Central memory CD4-positive, alpha-beta T cell (primary cell): ENCODE results near the gene SHISAL1.

Source experiments
- DNase-seq: peaks from one replicate; pipeline ENCODE4 v3.0.0; 2022

Gene SHISAL1

DNA sequence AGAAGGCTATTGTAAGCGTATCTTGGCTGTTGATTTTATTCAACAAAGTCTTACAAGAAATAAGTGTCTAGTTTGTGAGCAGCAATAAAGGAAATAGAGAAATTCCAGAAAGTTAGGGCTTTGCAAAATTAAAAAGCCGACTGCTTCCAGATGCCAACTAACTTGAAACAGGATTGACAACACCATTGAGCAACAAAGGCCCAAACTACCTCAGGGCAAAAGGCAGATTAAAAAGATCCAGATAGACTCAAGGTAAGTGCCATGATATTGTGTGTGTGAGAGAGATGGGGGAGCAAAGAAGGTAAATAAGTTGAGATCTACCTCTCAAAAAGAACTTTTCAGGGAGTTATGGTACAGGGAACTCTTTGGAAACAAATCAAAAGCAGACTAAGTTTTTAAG, 82.9 kb downstream of the SHISAL1 start:
- no peak for DNase-seq

DNA sequence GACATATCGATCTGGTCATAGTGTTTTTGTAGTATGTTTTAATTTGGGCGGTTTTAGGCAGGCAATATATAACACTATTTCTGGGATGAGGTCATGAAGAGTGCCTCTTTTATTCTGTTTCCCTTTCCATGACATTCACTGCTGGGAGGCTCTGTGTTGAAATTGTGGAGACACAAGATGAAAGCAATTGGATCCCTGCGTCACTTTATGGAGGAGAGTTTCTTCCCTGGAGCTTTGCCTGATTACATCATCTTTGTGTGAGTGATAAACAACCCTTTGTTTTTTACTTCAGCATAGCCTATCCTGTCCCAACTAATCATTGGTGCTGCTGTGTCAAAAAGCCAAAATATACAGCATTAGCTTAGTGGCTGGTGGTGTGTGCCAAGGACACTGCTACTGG, 83.4 kb downstream of the SHISAL1 start:
- no peak for DNase-seq

DNA sequence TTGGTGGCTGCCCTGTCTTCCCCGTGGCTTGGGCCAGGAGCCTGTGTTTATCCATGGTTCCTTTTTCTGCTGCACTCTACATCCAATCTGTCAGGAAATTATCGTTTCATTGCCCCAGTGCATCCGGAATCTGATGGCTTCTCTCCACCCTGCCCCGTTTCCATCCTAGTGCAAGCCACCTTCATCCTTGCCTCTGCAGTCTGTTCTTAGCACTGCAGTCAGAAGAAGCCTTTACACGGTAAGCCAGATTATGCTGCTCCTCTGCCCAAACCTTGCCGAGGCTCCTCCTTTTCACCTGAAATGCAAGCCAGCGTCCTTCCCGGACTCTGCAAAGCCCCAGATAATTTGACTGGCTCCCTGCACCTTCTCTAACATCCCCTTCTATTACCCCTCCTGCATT, 86.9 kb downstream of the SHISAL1 start:
- no peak for DNase-seq

DNA sequence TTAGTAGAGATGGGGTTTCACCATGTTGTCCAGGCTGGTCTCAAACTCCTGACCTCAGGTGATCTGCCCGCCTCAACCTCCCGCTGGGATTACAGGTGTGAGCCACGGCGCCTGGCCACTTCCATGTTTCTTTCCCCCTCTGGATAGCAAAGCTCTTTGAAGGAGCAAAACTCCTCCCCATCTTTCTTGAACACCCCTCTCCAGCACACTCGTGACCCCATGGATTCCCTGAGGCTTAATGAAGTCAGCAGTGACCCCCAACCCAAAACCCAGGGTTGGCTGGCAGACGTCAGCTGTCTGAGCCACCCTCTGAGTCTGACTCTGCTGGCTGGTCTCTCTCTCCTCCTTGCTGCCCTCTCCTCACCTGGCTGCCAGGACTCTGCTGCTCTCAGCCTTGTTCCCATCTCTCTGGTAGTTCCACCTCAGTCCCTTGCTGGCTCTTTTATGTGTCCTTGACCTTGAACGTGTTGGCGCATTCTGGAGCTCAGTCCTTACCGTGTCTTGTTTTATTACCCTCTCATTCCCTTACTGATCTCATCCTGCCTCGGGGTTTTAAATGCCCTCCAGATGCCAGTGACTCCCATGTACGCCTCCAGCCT, 87.6 kb downstream of the SHISAL1 start:
- DNase-seq: no peak

- no peak for DNase-seq
These were observed 88.6 kb downstream of the SHISAL1 start for GRCh38 chr22:44224166-44224565.

DNA sequence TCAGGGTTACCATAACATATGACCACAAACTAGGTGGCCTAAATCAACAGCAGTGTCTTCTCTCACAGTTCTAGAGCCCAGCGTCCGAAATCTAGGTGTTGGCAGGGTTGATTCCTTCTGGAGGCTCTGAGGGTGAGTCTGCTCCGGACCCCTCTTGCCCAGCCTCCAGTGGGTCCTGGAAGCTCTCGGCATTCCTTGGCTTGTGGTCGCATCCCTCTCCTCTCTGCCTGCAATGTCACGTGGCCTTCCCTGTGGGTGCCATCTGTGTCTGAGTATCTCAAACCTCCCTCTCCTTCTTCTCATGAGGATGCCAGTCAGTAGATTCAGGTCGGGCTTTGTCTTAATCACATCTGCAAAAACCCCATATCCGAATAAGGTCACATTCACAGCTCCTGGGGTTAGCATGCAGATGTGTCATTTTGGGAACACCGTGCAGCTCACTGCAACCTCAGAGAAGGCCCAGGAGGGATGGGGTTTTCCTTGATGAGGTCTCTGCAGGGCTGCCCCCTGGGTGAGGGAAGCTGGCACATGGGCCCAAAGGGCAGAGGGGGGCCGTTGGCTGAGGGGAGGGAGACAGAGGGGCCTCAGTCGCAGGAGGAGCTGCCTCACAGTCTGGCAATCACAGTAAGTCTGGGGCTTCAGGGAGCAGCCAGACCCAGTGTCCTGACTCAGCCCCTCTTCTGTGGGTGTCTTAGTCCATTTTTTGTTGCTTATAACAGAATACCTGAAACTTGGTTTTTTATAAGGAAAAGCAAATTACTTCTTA, 90.9 kb downstream of the SHISAL1 start:
- DNase-seq: no peak

- no peak for DNase-seq
These were observed 91.7 kb downstream of the SHISAL1 start for GRCh38 chr22:44220727-44221680.

DNA sequence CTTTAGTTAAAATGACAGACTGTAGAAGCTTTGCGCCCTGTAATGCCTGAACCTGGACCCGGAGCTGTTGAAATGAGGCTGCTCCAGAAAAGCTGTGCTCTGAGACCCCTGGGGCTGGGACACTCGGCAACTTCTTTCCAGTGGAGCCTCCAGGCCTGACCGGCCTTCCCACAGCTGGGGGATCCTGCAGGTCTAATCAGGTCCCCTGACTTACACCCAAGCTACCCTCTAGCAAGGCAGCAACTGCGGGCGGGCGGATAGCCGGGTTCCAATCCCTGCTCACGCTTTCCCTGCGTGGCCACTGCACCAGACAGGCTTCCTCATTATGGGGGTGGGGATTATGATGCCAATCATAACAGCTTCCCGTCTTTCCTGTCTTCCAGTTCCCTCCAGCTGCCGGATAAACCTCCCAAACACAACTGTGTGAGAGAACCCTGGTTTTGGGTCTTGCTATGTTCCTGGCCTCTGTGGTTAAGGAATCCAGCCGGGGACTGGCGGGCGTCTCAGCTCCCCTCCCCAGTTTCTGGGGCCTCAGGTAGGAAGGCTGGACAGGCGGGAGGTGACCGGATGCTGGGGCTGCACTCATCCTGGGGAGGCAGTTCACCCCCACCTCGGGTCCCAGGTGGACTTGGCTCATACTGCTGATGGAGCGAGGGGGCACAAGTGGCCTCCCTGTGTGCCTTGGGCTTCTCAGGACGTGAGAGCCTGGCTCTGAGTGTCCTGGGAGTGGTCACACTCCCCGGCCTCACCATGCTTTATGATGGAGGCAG, 93.5 kb downstream of the SHISAL1 start:
- DNase-seq: no peak

DNA sequence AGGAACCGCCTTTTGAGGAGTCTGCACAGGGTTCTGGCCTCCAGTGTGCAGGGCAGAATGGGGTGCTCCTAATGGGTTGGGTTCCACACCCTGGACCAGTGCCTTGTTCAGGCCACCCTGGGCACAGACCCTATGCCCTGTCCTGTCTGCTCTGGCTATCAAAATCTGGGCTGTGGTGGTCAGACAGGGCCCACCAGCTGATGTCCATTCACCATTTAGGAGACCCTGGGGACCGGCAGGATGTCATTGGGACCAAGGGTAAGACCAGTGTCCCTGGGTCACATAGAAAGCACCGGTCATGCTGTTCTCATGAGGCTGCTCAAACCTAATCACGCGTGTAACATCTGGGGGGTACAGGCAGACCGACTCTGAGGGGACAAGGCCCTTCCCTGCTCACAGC, 94.7 kb downstream of the SHISAL1 start:
- DNase-seq: no peak

- DNase-seq: no peak
These were observed 95.4 kb downstream of the SHISAL1 start for GRCh38 chr22:44217346-44217745.

- DNase-seq: no peak
These were observed 97.5 kb downstream of the SHISAL1 start for GRCh38 chr22:44215287-44215686.

DNA sequence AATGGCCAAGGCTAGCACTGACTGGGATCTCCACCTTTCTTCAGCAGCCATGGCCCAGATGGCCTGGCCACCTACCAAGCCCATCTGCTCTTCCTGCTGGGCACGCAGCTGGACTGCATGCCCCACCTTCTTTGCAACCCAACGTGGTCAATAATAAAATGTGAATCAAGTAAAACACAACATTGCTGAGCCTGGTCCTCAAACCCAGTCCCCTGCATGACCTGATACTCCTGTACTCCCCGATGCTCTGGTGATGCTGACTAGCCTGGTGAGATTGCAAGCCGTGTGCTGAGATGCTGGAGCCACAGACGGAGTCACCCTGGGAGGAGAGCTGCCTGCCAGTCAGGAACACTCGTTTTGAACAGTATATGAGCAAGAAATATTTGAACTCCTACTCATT, 98.0 kb downstream of the SHISAL1 start:
- no peak for DNase-seq

DNA sequence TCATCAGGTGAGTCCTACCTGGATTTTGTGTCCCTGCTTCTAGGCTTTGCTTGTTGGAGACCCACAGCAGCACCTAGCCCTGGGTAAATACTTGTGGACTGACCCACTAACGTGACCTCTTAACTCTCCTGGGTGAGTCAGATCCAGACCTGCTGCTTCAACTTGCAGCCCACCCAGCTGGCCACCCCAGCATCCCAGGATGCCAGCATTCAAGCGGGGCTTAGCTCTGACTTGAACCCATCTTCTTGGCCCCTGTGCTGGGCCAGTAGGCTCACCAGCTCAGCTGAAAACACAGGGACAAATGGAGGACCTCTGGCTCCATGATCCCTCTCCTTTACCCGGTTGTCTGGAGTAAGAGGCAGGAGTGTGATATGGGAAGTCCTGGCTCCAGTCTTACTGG, 98.6 kb downstream of the SHISAL1 start:
- no peak for DNase-seq

GRCh38 chr22:44213489-44214043, 99.2 kb downstream of the SHISAL1 start:
- no peak for DNase-seq

GRCh38 chr22:44212936-44213335, 99.8 kb downstream of the SHISAL1 start:
- no peak for DNase-seq

DNA sequence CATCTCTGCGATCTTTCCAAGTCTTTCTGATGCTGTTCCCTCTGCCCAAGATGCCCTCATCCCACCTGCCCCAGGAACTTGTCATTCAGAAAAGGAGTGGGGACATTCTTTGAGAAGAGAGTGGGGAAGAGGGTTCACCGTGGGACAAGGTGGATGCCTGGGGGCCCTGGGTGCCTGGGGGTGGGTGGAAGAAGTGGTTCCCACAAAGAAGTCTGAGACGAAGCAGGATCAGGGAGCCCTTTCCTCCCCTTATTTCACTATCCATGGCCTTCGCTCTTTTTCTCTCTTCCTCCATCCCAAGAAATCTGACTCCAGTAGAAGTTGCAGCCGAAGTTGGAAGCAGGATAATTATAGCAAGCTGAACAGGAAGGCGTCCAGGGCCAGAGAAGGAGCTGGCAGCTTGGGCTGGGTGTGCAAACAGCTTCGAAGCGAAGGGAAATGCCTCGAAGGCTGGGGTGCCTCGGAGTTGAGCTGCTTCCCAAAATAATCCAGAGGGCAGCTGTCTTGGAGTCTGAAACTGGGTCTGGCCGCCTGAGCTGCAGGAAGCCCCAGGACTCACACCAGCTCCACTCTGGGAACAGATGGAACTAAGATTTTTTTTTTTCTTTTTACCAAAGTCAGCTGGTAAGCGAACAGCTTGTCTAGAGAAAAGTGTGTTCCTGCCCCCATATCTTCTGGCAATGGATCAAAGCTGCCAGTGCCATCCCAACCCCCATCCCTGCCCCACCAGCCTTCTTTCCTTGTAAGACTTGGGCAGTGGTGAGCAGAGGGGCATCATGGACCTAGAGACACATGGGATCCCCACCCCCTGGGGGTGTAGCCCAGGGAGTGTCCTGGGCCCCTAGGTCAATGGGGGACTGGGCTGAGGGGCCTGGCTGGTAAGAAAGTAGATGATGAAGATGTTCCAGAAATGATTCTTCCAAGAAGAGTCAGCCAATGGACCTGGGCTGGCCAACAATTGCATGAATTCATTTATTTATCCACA, 100.5 kb downstream of the SHISAL1 start:
- no peak for DNase-seq

GRCh38 chr22:44211256-44211945, 101.3 kb downstream of the SHISAL1 start:
- DNase-seq: no peak

GRCh38 chr22:44210722-44211121, 102.0 kb downstream of the SHISAL1 start:
- DNase-seq: no peak

DNA sequence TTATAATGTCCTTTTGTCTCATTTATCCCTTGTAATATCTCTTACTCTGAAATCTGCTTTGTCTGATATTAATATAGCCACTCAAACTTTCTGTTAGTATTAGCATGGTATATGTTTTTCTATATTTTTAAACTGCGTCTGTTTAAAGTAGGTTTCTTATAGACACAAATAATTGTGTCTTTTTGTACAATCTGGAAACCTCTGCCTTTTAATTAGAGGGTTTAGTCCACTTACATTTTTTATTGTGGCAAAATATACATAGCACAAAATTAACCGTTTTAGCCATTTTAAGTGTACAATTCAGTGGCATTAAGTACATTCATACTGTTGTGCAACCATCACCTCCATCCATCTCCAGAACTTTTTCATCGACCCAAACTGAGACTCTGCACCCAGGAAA, 103.4 kb downstream of the SHISAL1 start:
- DNase-seq: no peak

DNA sequence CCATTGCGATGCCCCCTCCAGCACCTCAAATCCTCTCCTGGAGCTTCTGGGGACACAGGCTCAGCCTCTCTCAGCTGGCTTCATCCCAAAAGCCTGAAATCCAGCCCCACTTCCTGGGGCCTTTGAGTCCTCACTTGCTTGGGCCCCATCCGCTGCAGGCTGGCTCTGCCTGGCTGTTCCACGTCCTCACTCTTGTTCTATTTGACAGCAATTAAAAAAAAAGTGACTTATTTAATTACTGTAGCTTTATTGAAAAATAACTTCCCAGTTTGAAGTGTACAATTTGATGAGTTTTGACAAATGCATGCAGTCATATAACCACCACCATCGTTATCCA, 104.8 kb downstream of the SHISAL1 start:
- DNase-seq: no peak
